GM21526 (cell line): ENCODE measurements around the gene POLR1H.

Source experiments
- ATAC-seq: cut with Tn5 transposase; IDR thresholded peaks from one replicate; pipeline ENCODE4 v1.9.1; 2021; ENCODE audit warnings: moderate library complexity; ENCODE audit not compliant: unreplicated experiment, low FRiP score

The POLR1H gene

DNA sequence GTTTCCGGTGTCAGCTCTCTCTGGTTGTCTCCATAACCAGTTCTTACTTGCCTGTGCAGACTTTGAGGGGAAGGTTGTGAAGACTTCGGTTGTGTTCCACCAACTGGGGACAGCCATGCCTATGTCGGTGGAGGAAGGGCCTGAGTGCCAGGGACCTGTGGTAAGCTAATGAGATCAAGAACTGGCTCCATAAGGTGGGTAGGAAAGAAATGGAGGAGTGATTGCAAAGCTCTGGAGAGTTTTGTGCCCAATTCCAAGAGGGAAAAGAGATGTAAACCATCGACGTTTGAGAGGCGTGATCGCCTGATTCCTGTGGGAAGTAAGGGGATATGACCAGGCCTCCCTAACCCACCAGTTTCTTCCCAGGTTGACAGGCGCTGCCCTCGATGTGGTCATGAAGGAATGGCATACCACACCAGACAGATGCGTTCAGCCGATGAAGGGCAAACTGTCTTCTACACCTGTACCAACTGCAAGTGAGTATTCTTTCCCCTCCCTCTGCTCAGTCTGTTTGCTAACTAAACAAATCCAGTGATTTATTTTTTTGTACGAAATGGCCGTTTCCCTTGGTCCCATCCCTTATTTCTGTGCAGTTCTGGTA lies 893 bp downstream of the POLR1H start:
- no peak for ATAC-seq

DNA sequence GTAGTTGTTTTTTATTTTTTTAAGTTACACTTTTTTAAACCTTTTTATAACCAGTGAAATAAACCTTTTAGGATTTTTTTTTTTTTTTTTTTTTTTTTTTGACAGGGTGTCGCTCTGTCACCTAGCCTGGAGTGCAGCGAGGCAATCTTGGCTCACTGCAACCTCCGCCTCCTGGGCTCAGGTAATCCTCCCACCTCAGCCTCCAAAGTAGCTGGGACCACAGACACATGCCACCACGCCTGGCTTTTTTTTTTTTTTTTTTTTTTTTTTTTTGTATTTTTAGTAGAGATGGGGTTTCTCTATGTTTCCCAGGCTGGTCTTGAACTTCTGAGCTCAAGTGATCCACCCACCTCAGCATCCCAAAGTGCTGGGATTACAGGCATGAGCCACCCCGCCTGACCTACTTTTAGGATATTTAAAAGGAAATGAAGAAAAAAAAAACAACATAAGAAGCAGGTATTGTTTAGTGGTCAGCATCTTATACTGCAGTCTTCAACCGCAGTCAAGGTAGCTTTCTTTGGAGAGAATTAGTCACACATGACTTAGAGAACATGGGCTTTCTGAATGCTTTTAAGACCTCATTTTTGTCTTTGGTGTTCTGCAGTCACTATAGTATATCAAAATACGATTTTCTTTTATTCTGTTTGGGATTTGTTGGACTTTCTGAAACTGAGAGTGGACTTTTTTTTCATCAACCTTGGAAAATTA lies 1.6 kb downstream of the POLR1H start:
- ATAC-seq: no peak

DNA sequence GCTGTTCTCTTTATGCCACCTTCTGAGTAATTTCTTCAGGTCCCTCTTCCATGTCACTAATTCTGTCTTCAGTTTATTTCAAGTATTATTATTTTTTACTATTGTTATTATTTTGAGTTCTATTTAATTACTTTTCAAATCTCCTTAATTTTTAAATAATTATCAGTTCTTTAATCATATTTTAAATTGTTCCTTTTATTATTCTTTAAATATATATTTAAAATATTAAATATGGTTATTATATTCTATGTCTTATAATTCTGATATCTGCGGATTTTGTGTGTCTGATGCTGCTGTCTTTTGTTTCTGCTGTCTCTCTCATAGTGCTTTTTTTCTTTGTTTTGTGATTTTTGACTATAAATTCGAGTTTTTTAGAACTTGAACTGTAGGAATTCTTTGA lies 2.2 kb downstream of the POLR1H start:
- no peak for ATAC-seq

DNA sequence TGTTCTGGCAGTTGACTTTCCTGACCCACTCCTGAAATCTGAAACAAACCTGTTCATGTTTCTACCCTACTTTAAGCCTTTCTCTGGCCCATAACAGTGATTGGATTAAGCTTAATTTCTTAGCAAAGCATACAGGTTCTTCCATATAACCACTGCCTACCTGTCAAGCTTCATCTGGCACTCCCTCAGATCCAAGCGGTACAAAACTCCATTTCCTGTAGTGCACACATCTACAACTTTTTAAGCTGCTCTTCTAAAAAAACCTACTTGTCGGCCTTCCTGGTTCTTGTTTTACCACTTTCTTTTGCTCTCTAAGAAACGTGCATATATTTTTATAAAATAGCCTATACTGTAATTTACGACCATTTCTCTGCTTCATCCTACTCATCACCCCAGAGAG lies 5.0 kb downstream of the POLR1H start:
- ATAC-seq: no peak

DNA sequence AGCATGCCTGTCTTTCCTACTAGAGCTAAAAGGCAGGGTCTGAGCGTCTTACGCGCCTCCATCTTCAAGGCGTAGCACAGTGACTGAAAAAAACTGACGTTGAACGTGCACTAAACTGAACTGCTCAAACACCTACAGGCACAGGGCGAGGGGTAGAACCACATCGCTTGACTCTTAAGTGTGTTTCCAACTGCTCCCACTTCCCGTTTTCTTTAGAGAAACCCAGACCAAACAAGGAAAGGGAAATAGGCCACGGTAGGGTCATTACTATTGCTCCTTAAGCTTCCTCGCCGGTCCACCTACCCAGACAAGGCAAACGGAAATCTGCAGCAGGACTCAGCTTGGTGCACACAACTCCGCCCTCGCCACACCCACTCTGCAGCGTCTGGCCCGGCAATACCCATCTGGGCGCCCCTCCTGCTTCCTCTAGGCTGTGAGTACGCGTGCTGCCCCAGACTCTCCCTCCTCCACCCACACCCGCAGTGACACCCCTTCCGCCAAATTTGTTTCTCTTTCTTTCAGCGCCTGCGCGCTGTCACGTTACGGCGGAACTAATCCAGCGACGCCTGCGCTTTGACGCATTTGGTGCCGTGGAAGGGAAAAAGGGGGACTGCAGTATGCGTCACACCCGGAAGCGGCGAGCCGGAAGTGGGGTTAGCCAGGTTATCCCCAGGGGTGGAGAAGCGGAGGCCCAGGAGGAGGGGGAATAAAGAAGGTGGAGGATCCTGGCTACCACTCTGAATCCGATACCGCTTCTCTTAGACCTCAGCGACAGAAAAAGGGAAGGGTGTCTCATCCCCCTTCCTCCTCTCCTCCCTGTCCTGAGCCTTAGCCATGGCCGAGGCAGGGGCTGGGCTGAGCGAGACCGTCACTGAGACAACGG lies 5.8 kb downstream of the POLR1H start, which contains the start of gene PPP1R11:
TSS of gene PPP1R11 (plus strand) at position 622 of the 883 bp plus-strand sequence. CDS start at position 835, 213 bp downstream.
- peak; percentile 89 for ATAC-seq

DNA sequence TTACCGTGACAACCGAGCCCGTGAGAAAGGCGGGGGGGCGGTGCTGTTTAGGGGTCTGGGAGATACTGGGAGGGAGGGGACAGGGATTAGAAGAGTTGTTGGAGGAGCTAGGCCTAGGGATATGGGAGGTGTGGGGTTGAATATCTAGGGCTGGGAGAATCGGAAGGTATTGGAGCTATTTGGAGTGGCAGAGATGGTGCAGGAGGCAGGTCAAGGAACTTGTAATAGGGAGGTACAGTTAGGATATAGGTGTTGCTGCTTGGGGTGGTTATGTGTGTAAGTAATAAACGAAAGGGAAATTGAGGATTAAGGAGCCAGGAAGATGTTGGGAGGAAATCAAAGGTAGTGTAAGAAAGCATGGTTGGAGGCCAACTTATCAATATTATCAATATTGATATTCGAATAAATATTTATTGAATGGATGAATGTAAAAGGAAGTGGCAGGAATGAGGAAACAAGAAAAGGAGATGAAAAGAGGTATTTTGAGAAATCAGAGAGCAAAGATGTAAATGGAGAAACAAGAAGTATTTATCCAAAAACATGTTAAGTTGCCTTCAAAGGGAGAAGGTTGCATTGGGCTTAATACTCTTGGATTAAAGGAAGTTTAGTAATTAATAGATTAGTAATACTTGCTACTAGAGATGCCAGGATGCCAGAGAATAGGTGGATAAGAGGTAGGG lies 6.5 kb downstream of the POLR1H start:
- ATAC-seq: no peak

DNA sequence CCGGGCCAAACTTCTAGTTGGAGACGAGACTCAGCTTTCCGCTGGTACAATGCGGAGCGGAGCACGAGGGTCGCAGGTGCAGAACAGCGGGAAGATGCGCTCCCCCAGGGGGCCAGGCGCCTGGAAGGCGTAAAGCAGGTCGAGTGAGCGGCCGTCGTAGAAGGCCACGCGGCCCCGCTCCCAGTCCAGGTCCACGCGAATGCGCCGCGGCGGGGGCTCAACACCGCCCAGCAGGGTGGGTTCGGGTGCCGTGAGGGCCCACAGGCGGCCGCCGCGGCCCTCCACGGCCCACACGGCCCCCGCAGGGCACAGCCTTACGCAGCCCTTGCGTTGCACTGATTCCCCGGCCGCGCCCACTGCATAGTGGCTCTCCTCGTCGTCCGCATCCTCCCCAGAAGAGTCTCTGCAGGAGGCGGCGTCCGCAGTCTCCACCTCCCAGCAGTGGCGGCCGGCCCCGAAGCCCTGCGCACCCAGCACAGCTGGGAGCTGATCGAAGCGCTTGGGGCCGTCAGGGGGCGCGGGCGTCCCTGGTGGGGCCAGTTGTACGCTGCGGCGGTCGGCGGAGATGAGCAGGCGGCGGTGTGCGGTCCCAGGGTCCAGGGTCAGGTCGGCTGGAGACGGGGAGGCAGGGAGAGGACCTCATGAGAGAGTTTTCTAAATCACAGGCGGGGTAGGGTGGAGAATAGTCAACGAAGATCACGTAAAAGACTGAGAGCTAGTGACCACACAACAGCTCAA lies 10.2 kb downstream of the POLR1H start:
- ATAC-seq: no peak

DNA sequence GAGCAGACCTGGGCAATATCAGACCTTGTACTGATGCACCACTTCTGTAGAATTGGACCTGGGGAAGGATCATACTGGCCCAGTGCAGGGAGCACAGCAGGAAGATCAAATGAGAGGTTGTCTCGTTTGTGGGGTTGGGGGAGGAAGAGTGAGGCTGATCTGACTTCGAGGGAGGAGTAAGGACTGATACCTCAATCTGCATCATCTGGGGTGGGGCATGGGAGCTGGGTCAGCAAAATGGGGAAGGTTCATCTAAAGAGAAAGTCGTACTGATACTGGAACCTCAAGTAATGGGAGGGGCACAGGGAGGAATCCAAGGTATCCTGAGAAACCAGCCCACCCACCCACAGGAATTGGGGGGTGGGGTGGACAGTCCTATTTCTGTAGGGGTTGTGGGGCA lies 10.8 kb downstream of the POLR1H start:
- ATAC-seq: no peak

DNA sequence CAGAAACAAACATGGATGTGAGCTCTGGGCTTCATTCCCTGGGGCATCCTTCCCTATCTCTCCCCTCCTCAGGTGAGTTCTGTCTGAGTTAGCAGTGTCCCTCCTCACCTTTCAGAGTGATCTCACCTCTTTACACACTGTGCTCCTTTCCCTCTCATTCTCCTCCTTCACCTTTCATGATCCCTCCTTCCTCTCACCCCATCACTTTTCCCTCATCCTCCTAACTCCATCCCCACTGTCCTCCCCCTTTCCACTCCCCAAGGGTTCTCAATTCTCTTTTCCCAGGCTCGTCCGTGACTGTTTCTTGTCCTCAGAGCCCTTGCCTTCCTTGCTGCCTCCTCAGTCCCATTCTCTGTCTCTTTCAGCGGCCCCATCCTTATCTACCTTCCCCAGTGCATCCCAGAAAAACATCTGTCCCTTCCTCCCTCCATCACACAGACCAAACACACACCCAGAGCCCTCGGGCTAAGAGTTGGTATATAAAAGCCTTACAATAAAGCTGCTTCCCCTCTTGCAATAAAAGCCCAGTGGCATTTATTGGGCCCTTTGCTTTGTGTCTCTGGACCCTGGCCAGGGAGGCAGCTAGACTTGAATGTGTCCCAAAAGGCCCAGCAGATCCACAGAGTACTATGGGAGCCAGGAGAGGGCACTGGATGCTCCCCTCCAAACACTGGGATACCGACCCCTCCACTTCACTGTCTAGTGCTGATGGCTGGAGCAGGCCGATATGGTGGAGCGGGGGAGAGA lies 12.6 kb downstream of the POLR1H start:
- ATAC-seq: no peak

DNA sequence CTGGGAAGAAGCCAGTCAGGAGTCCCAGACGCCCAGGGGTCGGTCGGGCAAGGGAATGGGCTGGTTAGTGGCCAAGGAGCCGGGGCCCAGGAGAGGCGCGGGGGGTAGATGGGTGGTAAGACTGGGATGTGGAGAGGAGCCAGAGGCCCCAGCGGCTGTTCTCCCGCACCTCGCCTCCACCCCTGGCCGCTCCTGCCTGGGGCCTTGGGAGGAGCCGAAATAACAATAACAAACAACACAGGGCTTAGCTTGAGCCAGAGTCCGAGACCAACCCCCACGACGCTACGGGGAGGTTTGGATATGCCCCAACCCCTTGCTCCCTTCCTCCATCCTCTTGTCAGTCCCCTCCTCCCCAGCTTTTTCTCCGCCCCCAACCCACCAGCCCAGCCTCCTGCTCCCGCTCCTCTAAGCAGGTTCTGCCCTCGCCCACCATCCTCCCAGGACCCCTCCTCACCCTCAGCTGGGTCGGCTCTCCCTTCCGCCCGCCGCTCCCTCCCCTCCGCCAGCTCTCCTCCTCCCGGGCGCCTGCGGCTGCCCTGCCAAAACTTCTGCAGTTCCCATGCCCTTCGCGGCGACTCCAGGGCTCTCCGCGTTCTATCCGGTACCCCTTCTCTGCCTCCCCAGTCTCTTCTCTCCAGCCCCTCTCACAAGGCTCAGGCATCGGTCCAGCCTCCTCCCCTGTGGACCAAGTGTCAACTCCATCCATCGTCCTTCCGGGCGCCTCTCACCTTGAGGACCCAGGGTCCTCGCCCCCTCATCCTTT lies 13.4 kb downstream of the POLR1H start:
- no peak for ATAC-seq

DNA sequence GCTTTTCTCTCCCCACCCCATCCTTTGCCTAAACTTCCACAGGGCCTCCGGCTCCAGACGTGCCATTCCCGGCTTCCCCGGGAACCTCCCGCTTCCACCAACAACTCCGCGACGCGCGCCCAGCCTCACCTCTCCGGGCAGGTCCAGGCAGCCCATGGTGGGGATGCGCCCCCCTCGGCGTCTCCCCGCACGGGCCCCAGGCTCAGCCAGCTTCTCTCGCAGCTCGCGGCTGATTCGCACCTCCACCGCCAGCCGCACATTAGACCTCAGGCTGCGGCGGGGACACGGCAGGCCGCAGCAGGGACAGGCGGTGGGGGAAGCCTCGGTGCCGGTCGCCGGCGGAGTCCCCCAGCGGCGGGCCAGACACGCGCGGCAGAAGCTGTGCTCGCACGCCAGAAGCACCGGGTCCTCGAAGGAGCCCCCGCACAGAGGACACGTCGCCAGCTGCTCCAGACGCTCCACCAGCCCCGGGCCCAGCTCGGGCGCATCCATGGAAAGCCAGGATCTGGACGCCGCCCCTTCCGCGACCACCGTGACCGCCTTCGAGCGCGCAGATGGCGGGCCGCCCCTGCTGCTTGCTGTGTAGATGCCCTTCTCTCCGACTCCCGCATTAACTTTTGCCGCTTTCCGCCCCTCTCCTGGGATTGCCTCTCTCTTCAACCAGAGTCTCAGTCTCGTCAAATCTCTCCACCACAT lies 14.2 kb downstream of the POLR1H start, which contains the start of gene RNF39:
TSS of gene RNF39 (minus strand) at position 676 of the 696 bp plus-strand sequence. CDS start at position 492, 184 bp downstream.
- no peak for ATAC-seq

DNA sequence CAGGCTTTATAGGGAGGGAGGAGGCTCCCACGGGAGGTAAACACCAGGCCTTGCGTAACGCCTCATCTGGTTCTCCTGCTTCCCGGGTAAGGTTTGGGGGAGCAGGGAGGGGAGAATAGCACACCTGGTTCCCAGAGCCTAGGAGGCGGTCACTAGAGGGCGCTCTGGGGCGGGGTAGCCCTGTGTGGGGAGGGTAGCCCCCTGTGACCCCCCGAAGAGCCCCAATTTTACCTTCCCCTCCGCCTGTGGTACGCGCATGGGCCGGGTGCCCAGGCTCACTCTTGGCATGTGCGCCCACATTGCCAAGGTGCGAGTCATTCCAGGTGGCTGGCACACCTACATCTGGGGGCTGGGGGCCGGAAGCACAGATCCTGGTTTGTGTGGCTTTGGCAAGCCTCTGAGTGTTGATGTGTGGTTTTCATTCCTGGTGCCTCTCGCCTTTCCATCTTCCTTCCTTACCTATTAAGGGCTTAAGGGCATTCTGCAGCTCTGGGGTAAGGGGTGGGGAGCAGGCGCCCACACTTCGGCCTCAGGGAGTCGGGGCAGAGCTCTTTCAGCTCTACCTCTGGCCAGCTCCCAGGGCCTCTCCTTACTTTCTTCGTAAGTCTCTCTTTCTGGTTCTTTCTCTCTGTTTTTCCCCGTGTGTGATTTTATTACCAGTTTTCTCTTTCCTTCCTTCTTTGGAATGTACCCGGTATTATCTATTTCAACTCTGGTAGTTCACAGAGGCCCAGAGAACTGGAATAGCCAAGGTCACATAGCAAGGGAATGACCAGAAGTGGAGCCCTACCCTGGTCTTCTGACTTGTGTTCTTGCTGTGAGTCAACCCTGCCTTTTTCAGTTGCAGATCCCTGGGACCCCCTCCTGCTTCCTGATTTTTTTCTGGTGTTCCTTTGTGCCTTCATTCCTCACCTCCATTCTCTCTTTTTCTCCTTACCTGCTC lies 15.0 kb downstream of the POLR1H start:
- ATAC-seq: no peak

DNA sequence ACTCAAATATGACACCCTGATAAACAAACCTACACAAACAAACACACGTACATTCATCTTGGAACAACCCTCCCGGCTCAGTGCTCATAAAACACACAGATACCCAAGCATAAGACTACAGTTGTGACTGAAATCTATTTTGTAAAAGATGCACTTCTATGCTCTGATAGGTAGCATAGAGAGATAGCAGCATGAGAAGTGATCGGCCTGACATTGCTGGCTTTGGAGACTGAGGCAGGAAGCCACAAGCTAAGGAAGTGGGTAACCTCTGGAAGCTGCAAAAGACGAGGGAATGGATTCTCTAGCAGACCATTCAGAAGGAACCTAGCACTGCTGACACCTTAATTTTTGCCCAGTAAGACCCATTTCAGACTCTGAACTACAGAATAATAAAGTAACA lies 16.2 kb downstream of the POLR1H start:
- no peak for ATAC-seq

DNA sequence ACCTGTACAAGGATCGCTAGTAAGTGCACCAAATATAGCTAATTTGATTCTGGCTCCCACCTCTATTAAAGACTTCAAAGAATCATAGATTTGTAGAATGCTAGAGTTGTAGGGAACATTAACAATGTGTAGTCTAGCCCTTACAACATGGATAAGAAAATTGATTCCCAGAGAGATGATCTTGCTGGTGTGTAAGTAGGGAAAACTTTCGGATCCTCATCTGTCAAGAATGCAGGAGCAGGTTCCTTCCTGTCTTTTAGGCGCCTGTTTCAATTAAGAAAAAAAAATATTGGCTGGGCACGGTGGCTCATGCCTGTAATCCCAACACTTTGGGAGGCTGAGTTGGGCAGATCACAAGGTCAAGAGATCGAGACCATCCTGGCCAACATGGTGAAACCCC lies 26.8 kb downstream of the POLR1H start:
- ATAC-seq: no peak

DNA sequence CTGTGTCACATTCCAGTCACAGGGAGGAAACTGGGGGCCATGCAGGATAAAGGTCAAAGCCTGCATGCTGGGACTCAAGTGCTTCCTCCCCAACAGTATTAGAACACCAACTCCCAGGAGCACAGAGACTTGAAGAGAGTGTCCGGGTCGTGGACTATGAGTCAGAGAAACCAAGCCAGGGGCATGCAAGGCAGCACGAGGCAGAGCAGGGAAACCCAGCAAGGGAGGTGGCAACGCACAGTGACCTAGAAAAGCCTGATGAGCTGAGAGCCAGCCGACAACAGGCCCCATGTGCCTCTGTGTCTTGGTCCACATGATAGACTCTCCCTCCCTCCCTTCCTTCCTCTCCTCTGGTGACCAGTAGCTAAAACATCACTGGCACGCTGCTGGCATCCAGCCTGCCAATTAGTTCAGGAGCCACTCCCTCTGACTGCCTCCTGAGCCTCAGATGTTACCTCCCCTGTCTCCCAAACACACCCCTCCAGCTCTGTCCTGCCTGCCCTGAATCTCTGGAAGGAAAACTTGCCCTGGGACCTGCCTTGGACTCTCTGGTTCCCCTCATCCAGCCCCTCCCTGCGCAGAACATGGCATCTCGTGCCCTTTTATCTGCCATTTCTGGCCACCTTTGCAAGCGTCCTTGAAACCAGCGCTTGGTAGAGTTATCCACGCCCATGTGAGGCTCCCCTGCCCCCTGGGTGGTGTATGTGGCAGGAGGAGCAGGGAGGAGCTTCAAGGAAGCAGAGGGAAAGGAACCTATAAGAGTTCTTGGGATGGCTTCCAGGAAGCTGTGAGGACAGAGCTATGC lies 30.7 kb downstream of the POLR1H start:
- ATAC-seq: no peak
